ENCODE measurements around the gene ADCYAP1. TPM values are rescaled to one million over a fixed set of nuclear protein-coding genes. Genes with fewer than 3 reads are reported as not detected.
A peak's percentile ranks its signal among the peaks of the same experiment; 100 is the strongest.
"Not testable (repeated sequence)": the region's sequence is repeated elsewhere in the genome, so short reads cannot be mapped to it uniquely, and the experiment has no call there.

ADCYAP1 gene
- 0.32 TPM for total RNA-seq
- long read RNA-seq, partial matches to known transcripts, result 0 of 1 reads
- long read RNA-seq, other reads (novel, unspliced or antisense), result 0 of 1 reads

DNA sequence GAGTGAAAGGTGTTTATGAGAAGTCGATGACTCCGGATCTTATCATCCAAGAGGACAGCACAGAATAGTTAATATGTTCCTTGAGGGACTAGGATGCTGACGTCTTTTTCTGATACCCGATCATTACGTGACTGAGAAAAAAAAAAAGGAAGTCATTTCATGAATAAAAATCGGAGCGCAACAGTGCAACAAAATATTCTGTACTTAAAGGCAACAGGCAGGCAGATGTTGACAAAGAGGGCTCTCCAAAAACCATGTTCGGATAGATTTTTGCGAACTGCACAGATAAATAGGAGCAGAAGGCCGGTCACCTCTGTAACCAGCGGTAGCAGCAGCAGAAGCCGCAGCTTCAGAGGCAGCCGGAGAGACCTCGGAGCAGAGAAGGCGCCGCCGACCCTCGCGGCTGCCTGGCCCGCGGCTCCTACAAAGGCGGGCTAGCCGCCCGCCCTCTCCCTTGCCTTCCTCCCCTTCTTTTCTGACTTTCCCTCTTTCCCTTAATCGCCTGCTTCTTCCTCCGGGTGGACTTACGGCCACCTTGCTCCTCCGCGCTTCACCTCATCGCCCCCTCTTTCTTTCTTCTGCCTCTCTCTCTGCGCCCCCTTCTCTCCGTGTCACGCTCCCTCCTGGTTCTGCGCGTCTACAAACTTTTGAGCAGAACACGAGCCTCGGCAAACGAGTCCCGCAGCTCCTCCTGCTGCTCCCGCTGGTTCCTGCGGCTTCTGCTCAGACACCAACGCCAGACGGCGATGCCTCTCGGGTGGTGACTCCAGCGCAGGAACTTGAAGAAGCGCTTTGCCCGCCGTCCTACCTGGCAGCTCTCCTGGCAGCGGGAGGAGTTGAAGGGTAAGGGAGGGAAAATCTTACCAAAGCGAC lies at the start of gene ADCYAP1:
ADCYAP1 (plus strand) TSS at position 654 of the 873 bp plus-strand sequence. CDS start 516 bp downstream, outside the sequence.
- Histone ChIP-seq H3K4me3 (no peak within 1 kb of the TSS), H3K27ac (no peak within 1 kb of the TSS), H3K4me1 (peaks cover 39% of the 10 kb centered on the region), H3K27me3 (ENCODE audit: low read depth) (peaks cover 82% of the 10 kb centered on the region), H3K9me3 (no peaks in the 10 kb centered on the region), H3K36me3 (no peaks in the 10 kb centered on the region)
- TF ChIP-seq, protein P1, sequence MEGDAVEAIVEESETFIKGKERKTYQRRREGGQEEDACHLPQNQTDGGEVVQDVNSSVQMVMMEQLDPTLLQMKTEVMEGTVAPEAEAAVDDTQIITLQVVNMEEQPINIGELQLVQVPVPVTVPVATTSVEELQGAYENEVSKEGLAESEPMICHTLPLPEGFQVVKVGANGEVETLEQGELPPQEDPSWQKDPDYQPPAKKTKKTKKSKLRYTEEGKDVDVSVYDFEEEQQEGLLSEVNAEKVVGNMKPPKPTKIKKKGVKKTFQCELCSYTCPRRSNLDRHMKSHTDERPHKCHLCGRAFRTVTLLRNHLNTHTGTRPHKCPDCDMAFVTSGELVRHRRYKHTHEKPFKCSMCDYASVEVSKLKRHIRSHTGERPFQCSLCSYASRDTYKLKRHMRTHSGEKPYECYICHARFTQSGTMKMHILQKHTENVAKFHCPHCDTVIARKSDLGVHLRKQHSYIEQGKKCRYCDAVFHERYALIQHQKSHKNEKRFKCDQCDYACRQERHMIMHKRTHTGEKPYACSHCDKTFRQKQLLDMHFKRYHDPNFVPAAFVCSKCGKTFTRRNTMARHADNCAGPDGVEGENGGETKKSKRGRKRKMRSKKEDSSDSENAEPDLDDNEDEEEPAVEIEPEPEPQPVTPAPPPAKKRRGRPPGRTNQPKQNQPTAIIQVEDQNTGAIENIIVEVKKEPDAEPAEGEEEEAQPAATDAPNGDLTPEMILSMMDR (IDR thresholded peaks at IDR 0.05), result no peak
- DNase-seq (no peak), ATAC-seq (no peak)
- intact Hi-C loops (cut with DNase I), result no loop called here

DNA sequence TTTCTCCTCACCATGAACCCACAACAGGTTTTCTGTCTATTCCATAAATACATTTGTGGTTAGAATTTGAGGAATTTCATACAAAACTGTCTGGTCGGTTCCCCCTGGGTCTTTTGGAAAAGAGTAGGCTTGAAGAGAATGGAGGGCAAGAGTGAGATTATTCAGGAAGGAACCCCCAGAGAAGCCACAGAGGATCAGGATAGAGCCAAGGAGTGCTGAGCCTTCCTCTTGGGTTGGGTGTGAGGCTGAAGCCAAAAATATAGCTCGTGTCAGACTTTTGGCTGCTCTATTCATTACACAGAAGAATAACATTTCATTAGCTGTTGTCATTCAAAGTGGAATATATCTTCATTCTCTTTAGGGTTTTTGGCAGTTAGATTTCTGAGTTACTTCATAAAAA lies 46.7 kb upstream of the ADCYAP1 start:
- intact Hi-C loops (cut with DNase I), result no loop called here
- Histone ChIP-seq H3K4me1 (no peaks in the 10 kb centered on the region), H3K27me3 (ENCODE audit: low read depth) (peaks cover 5% of the 10 kb centered on the region), H3K4me3 (no peak overlapping the region), H3K27ac (no peak overlapping the region), H3K36me3 (no peaks in the 10 kb centered on the region), H3K9me3 (no peaks in the 10 kb centered on the region)
- DNase-seq (no peak), ATAC-seq (no peak)
- TF ChIP-seq, protein P1 (IDR thresholded peaks at IDR 0.05), result no peak

DNA sequence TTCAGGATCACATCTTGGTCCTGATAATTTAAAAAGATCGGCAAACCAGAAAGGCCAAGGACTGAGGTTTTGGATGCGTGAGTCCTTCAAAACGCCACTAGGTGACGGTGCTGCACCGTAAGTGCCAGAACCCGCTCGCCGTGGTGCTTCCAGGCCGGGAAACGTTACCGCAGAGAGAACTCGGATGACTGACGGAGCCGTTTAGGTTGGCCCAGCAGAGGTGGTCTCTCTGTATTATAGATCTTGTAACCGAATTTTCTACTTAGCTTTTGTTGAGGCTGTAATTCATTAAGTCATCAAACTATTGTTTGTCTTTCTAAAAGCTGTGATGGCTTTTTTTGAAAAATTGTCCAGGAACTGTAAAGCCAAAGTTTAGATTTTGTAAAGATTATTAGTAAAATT lies 39.8 kb upstream of the ADCYAP1 start:
- intact Hi-C loops (cut with DNase I), result loop anchor here (10.0 kb wide), 1 partner anchor 100 kb away; no protein-coding TSS in a partner anchor
- Histone ChIP-seq H3K4me3 (no peak overlapping the region), H3K36me3 (no peaks in the 10 kb centered on the region), H3K27me3 (ENCODE audit: low read depth) (peaks cover 12% of the 10 kb centered on the region), H3K9me3 (no peaks in the 10 kb centered on the region), H3K4me1 (no peaks in the 10 kb centered on the region), H3K27ac (no peak overlapping the region)
- peak; percentile 83 to 93 for ATAC-seq
- DNase-seq, result peak; percentile 64
- TF ChIP-seq, protein P1 (IDR thresholded peaks at IDR 0.05), result peak; percentile 95

DNA sequence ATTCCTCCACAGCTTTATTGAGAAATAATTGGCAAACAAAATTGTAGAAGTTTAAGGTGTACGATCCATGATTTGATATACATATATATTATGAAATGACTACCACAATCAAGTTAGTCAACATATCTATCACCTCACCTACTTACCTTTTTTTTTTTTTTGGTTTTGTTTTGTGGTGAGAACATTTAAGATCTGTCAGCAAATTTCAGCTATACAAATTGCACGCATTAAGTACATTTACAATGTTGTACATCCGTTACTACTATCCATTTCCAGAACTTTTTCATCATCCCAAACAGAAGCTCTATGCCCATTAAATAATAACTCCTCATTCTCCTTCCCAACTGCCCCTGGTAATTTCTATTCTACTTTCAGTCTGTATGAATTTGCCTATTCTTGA lies 37.4 kb upstream of the ADCYAP1 start:
- Histone ChIP-seq H3K27me3 (ENCODE audit: low read depth) (peaks cover 7% of the 10 kb centered on the region), H3K4me3 (no peak overlapping the region), H3K9me3 (no peaks in the 10 kb centered on the region), H3K36me3 (no peaks in the 10 kb centered on the region), H3K27ac (no peak overlapping the region), H3K4me1 (no peaks in the 10 kb centered on the region)
- intact Hi-C loops (cut with DNase I), result loop anchor here (10.0 kb wide), 1 partner anchor 98 kb away; no protein-coding TSS in a partner anchor
- DNase-seq (no peak), ATAC-seq (no peak)
- TF ChIP-seq, protein P1 (IDR thresholded peaks at IDR 0.05), result no peak

DNA sequence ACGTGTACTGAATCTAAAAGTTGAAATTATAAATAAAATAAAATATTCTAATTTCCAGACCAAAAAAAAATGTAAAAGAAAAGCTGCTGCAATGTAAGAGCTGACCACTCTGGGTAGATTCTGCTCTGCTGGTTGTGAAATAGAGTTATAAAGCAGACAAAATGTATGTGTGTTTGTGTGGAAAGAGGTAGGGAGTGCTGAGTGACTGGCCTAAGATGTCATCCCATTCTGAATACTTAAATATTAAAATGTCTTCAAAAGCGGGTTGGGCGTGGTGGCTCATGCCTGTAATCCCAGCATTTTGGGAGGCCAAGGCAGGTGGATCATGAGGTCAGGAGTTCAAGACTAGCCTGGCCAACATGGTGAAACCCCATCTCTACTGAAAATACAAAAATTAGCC lies 31.2 kb upstream of the ADCYAP1 start:
- ATAC-seq; intact Hi-C loops (cut with DNase I); H3K27ac ChIP-seq; DNase-seq; H3K4me1 ChIP-seq; H3K9me3 ChIP-seq; H3K36me3 ChIP-seq; H3K27me3 ChIP-seq (ENCODE audit: low read depth): not testable (repeated sequence)
- peak overlapping the region; percentile 6 for H3K4me3 ChIP-seq

DNA sequence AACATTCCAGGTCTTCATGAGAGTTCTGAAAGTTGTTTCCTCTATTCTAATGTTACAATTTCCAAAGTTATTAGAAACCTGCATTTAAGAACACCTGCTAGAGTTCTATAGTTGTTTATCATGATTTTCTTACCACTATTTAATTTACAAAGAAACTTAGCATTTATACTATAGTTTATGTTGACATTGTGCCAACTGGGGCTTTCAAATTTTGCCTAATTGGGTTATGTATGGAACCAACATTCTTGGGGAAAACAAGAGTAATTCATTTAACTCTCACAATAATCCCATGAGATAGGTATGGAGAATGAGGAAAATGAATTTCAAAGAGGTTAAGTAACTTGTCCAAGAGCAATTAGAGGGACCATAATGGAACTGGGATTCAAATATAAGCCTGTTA lies 28.8 kb upstream of the ADCYAP1 start:
- H3K4me1 ChIP-seq, result no peaks in the 10 kb centered on the region
- no peaks in the 10 kb centered on the region for H3K36me3 ChIP-seq
- TF ChIP-seq, protein P1 (IDR thresholded peaks at IDR 0.05), result no peak
- intact Hi-C loops (cut with DNase I), result no loop called here
- no peak overlapping the region for H3K4me3 ChIP-seq
- no peak overlapping the region for H3K27ac ChIP-seq
- H3K9me3 ChIP-seq, result no peaks in the 10 kb centered on the region
- no peaks in the 10 kb centered on the region for H3K27me3 ChIP-seq (ENCODE audit: low read depth)
- DNase-seq, result no peak
- no peak for ATAC-seq
